GM12878 (cell line): ENCODE measurements around the gene PIGU. TPM values are rescaled to one million over a fixed set of nuclear protein-coding genes. Genes with fewer than 3 reads are reported as not detected.

Experiments used
- ATAC-seq: fragments of 200-7000 bp; cut with Tn5 transposase; 3 replicates; pipeline ENCODE4 v1.9.1; 2020; ENCODE audit warnings: mild to moderate bottlenecking, moderate library complexity
- BruUV-seq: library from RNA; stranded (reverse); fragments of 400-500 nt; replicated peaks from 2 replicates; lab custom pipeline; 2021; lab: Mats Ljungman, UMichigan
- CTCF ChIA-PET: fragments of 300-600 bp; sonication (Branson Sonifier 250); formaldehyde crosslinking; extraction: SDS; loops from one replicate; lab custom pipeline; 2021; ENCODE audit warnings: inconsistent platforms; lab: Yijun Ruan, JAX
- POLR2A ChIA-PET: fragments of 350-600 bp; formaldehyde crosslinking; extraction: SDS; loops from one replicate; lab custom pipeline; 2021; ENCODE audit warnings: inconsistent platforms; lab: Charles Lee
- RAD21 ChIA-PET: fragments of 300-600 bp; sonication (Branson Sonifier 250); formaldehyde crosslinking; loops from one replicate; lab custom pipeline; 2023; ENCODE audit warnings: antibody characterized with exemption; ENCODE audit not compliant: unreplicated experiment; lab: Charles Lee
- SMC1A ChIA-PET: fragments of 300-600 bp; sonication (Branson Sonifier 250); formaldehyde crosslinking; loops from one replicate; lab custom pipeline; 2023; ENCODE audit not compliant: unreplicated experiment, uncharacterized antibody; lab: Charles Lee
- DNase-seq: peaks from one replicate; pipeline ENCODE4 v3.0.0-alpha.2; 2011; ENCODE audit warnings: low read depth, low spot score
- FAIRE-seq: peaks from 3 replicates; lab custom pipeline; 2011; peaks lifted over from hg19 to GRCh38; lab: Jason Lieb, UNC
- H2AFZ ChIP-seq: 2 replicates; pipeline ENCODE4 v1.6.0; 2011; ENCODE audit warnings: low read depth, low read length, control low read depth; ENCODE audit not compliant: control insufficient read depth
- H3K27ac ChIP-seq: 2 replicates; pipeline ENCODE4 v1.5.1; 2011; ENCODE audit warnings: control low read depth; ENCODE audit not compliant: control insufficient read depth, insufficient read depth
- H3K27me3 ChIP-seq, 2 experiments: replicated peaks in 1 of 2; 2 replicates each; pipeline versions ENCODE4 v1.6.0 to v1.6.1; 2011; ENCODE audit warnings: low read length in 1 of 2; ENCODE audit not compliant: control insufficient read depth in 2 of 2, insufficient read depth in 2 of 2
- H3K36me3 ChIP-seq, 2 experiments: 2 replicates each; pipeline ENCODE4 v1.5.1; 2011; ENCODE audit warnings: low read length in 1 of 2; ENCODE audit not compliant: control insufficient read depth in 2 of 2, insufficient read depth in 2 of 2
- H3K4me1 ChIP-seq: 2 replicates; pipeline ENCODE4 v1.6.1; 2011; ENCODE audit warnings: mild to moderate bottlenecking, low read length, moderate library complexity, mixed read lengths; ENCODE audit not compliant: control insufficient read depth, insufficient read depth
- H3K4me2 ChIP-seq: 2 replicates; pipeline ENCODE4 v1.6.0; 2011; ENCODE audit warnings: control low read depth; ENCODE audit not compliant: control insufficient read depth, insufficient read depth
- H3K4me3 ChIP-seq: fragments of 200-600 bp; sonication (generic); 2 replicates; pipeline ENCODE4 v1.5.1; 2016
- H3K79me2 ChIP-seq: 2 replicates; pipeline ENCODE4 v1.6.0; 2011; ENCODE audit warnings: low read length; ENCODE audit not compliant: control insufficient read depth, insufficient read depth
- H3K9ac ChIP-seq: 2 replicates; pipeline ENCODE4 v1.8.0; 2011; ENCODE audit warnings: low read length, control low read depth, mixed read lengths; ENCODE audit not compliant: control insufficient read depth, insufficient read depth
- H3K9me3 ChIP-seq: replicated peaks from 3 replicates; pipeline ENCODE4 v1.5.1; 2011; ENCODE audit warnings: mild to moderate bottlenecking, low read length; ENCODE audit not compliant: control insufficient read depth, insufficient read depth
- H4K20me1 ChIP-seq: 2 replicates; pipeline ENCODE4 v1.6.0; 2011; ENCODE audit not compliant: control insufficient read depth, insufficient read depth
- ATF3 ChIP-seq: IDR thresholded peaks from 2 replicates; pipeline ENCODE4 v1.6.1; 2011; ENCODE audit warnings: low read depth, mild to moderate bottlenecking, low read length, moderate library complexity, borderline replicate concordance; ENCODE audit errors: extremely low read depth
- E2F8 ChIP-seq: fragments of 450-650 bp; IDR thresholded peaks from 2 replicates; pipeline ENCODE4 v1.6.1; 2018; ENCODE audit warnings: mild to moderate bottlenecking, low read depth, moderate library complexity; ENCODE audit not compliant: partially characterized antibody
- HDGF ChIP-seq: fragments of 450-650 bp; IDR thresholded peaks from 2 replicates; pipeline ENCODE4 v1.6.1; 2016; ENCODE audit warnings: antibody characterized with exemption
- IRF3 ChIP-seq: fragments of 450-650 bp; IDR thresholded peaks from 2 replicates; pipeline ENCODE4 v1.6.1; 2014; ENCODE audit warnings: mild to moderate bottlenecking
- KAT2A ChIP-seq: conservative IDR thresholded peaks from 2 replicates; pipeline ENCODE4 v1.6.1; 2011; ENCODE audit warnings: low read depth, low read length; ENCODE audit not compliant: control insufficient read depth
- KLF5 ChIP-seq: fragments of 450-650 bp; IDR thresholded peaks from 2 replicates; pipeline ENCODE4 v1.6.1; 2014; ENCODE audit warnings: mild to moderate bottlenecking; ENCODE audit not compliant: partially characterized antibody
- MLLT1 ChIP-seq: fragments of 450-650 bp; IDR thresholded peaks from 2 replicates; pipeline ENCODE4 v1.6.1; 2016; ENCODE audit warnings: mild to moderate bottlenecking
- RB1 ChIP-seq: fragments of 450-650 bp; formaldehyde crosslinking; IDR thresholded peaks from 2 replicates; pipeline ENCODE4 v1.6.1; 2017; ENCODE audit warnings: mild to moderate bottlenecking, borderline replicate concordance
- RFX5 ChIP-seq: IDR thresholded peaks from 2 replicates; pipeline ENCODE4 v1.6.1; 2011; ENCODE audit warnings: low read depth, low read length, improper control_type of control experiment
- ZNF384 ChIP-seq: IDR thresholded peaks from 2 replicates; pipeline ENCODE4 v1.6.1; 2012; ENCODE audit warnings: low read depth, mild to moderate bottlenecking, low read length, improper control_type of control experiment, borderline replicate concordance
- in situ Hi-C: fragments of 300-500 bp; cut with MboI; formaldehyde crosslinking; loops from 9 replicates; pipeline ENCODE4 v1.14.3; 2018; ENCODE audit warnings: mixed read lengths
- intact Hi-C: fragments of 100-400 bp; cut with micrococcal nuclease; formaldehyde crosslinking; loops from one replicate; pipeline ENCODE4 v1.14.2; 2022; ENCODE audit not compliant: unreplicated experiment
- polyA plus RNA-seq, 11 experiments: library from polyadenylated mRNA; depleted of rRNA in 4 of 11; unstranded in 6 of 11; stranded (reverse) in 5 of 11; fragments of >200 nt; fragmentation: Nextera tagmentation in 4 of 11; fragmentation: Illumina TruSeq in 1 of 11; extraction: Ambion mirVana in 4 of 11; extraction: Trizol in 1 of 11; gene quantifications; 1 replicate in 1 of 11; 2 replicates in 10 of 11; pipeline versions ENCODE4 v1.2.1 to v1.2.3, GENCODE V29; 2011 to 2016; ENCODE audit warnings: inconsistent platforms in 2 of 11, missing spikeins in 2 of 11, low read depth in 1 of 11
- total RNA-seq, 4 experiments: library from RNA; depleted of rRNA in 3 of 4; stranded (reverse); fragments of >200 nt in 3 of 4; fragmentation: Illumina TruSeq in 1 of 4; extraction: Trizol in 1 of 4; gene quantifications; 2 replicates each; pipeline versions ENCODE4 v1.2.1 to v1.2.3, GENCODE V29; 2013 to 2021

PIGU gene
- total and polyA plus RNA-seq, 10 of the 15 experiments (the other 5 are each of a cell fraction or from before 2014, with no cell fraction given) = 4.1 to 88.2 (median 25.0) TPM

- Histone ChIP-seq H4K20me1 (no peaks in the 10 kb centered on the region), H3K9me3 (no peaks in the 10 kb centered on the region), H3K27me3 (no peaks in the 10 kb centered on the region), H3K4me2 (peak overlapping the region; percentile 78), H3K27ac (peak overlapping the region; percentile 38), H3K9ac (peak overlapping the region; percentile 54), H2AFZ (no peak overlapping the region), H3K36me3 (peaks cover 0 to 4% of the 10 kb centered on the region in 2 experiments; a peak in 2 of 4 replicates), H3K4me1 (peaks cover 23% of the 10 kb centered on the region), H3K4me3 (peak overlapping the region; percentile 91), H3K79me2 (peaks cover 4% of the 10 kb centered on the region)
- in situ Hi-C loops = no loop called here
- ChIA-PET POLR2A (interaction anchor here (1.0 to 2.5 kb wide), 3 partner anchors 9 to 398 kb away, joined by 3 to 18 read pairs (median 4); no protein-coding TSS in a partner anchor), CTCF (interaction anchor here (0.7 to 10.2 kb wide), 10 partner anchors 10 to 499 kb away, joined by 3 to 118 read pairs (median 6); partner anchors contain the start of gene DYNLRB1), RAD21 (interaction anchor here (1.3 to 7.0 kb wide), 4 partner anchors 10 to 195 kb away, joined by 6 to 112 read pairs (median 17); partner anchors contain the start of gene DYNLRB1), SMC1A (interaction anchor here (0.6 to 13.1 kb wide), 5 partner anchors 10 to 58 kb away, joined by 3 to 146 read pairs (median 4); no protein-coding TSS in a partner anchor)
- ATAC-seq (no peak), DNase-seq (no peak), FAIRE-seq (no peak)
- intact Hi-C loops = loop anchor here (2.0 kb wide), 1 partner anchor 44 kb away; no protein-coding TSS in a partner anchor
- BruUV-seq = TSS peak; percentile 33
- TF ChIP-seq ZNF384 (no peak), HDGF (peak; percentile 94), E2F8 (no peak), RFX5 (no peak), RB1 (no peak), KAT2A (no peak), KLF5 (no peak), IRF3 (no peak), ATF3 (no peak), MLLT1 (0 out of 2 replicates have a peak, but pooled peaks have one; percentile 22)
Measured at GRCh38 chr20:34710568-34710839, 33.6 kb upstream of the PIGU start.
